Subcutaneous adipose tissue (tissue), 4 donors: ENCODE results near the gene LUC7L3. TPM values are rescaled to one million over a fixed set of nuclear protein-coding genes. Genes with fewer than 3 reads are reported as not detected.

Experiments used
- CTCF ChIP-seq: fragments of 450-650 bp; IDR thresholded peaks from one replicate; pipeline ENCODE4 v1.5.1; 2016; ENCODE audit warnings: low read depth, mild to moderate bottlenecking, control low read depth, antibody characterized with exemption, moderate library complexity
- total RNA-seq, 4 donors: library from RNA; depleted of rRNA; stranded (reverse); fragments of >200 nt; gene quantifications; one replicate each; pipeline ENCODE4 v1.1.0, GENCODE V29; 2016

The LUC7L3 gene
- total RNA-seq, 4 donors from 2014 or later: 79.9 to 101 (median 82.2) TPM

- no peak for TF ChIP-seq CTCF
These were observed 756 bp downstream of the LUC7L3 start for GRCh38 chr17:50719924-50720794.

- no peak for TF ChIP-seq CTCF
These were observed 2.0 kb downstream of the LUC7L3 start for GRCh38 chr17:50721194-50722010.

- TF ChIP-seq CTCF: no peak
These were observed 3.3 kb downstream of the LUC7L3 start for GRCh38 chr17:50722746-50723145.

- no peak for TF ChIP-seq CTCF
These were observed 6.6 kb downstream of the LUC7L3 start for GRCh38 chr17:50725769-50726655.

GRCh38 chr17:50728112-50728429, 8.7 kb downstream of the LUC7L3 start:
- no peak for TF ChIP-seq CTCF

- TF ChIP-seq CTCF: no peak
These were observed 9.7 kb downstream of the LUC7L3 start for GRCh38 chr17:50728881-50729765.
